KMS-11 (cell line): ENCODE measurements around the gene HRC.

Experiments
- H2AFZ ChIP-seq: fragments of 200-600 bp; sonication (generic); 2 replicates; pipeline ENCODE4 v1.6.1; 2016; ENCODE audit warnings: antibody characterized with exemption, mixed run types, low read depth
- H3K27ac ChIP-seq: fragments of 200-600 bp; sonication (generic); 2 replicates; pipeline ENCODE4 v1.6.1; 2016; ENCODE audit warnings: mild to moderate bottlenecking, mixed run types
- H3K27me3 ChIP-seq: fragments of 200-600 bp; sonication (generic); 2 replicates; pipeline ENCODE4 v1.6.1; 2017; ENCODE audit warnings: mild to moderate bottlenecking, low read depth, mixed run types, moderate library complexity; ENCODE audit not compliant: insufficient read depth
- H3K36me3 ChIP-seq: fragments of 200-600 bp; sonication (generic); 2 replicates; pipeline ENCODE4 v1.6.1; 2017; ENCODE audit warnings: mild to moderate bottlenecking, mixed run types; ENCODE audit not compliant: insufficient read depth
- H3K4me1 ChIP-seq: fragments of 200-600 bp; sonication (generic); 2 replicates; pipeline ENCODE4 v1.6.1; 2016; ENCODE audit warnings: mild to moderate bottlenecking, low read depth, mixed run types; ENCODE audit not compliant: poor library complexity, severe bottlenecking
- H3K4me2 ChIP-seq: fragments of 200-600 bp; sonication (generic); 2 replicates; pipeline ENCODE4 v1.7.0; 2016; ENCODE audit warnings: mild to moderate bottlenecking, mixed run types
- H3K4me3 ChIP-seq: fragments of 200-600 bp; sonication (generic); IDR thresholded peaks from 2 replicates; pipeline ENCODE4 v1.6.1; 2017; ENCODE audit warnings: low read depth, low read length, mixed read lengths; ENCODE audit not compliant: insufficient read depth
- H3K79me2 ChIP-seq: fragments of 200-600 bp; sonication (generic); 2 replicates; pipeline ENCODE4 v1.6.1; 2016; ENCODE audit warnings: low read depth, mixed run types; ENCODE audit not compliant: insufficient read depth
- H3K9ac ChIP-seq: fragments of 200-600 bp; sonication (generic); 2 replicates; pipeline ENCODE4 v1.6.1; 2016; ENCODE audit warnings: mild to moderate bottlenecking, mixed run types
- H4K20me1 ChIP-seq: fragments of 200-600 bp; sonication (generic); 2 replicates; pipeline ENCODE4 v1.6.1; 2016; ENCODE audit warnings: mild to moderate bottlenecking, mixed run types; ENCODE audit not compliant: insufficient read depth
- TF ChIP-seq, protein P1 (sequence below): fragments of 200-600 bp; sonication (generic); conservative IDR thresholded peaks from 2 replicates; pipeline ENCODE4 v1.6.1; 2017; ENCODE audit warnings: low read depth, mild to moderate bottlenecking, antibody characterized with exemption, low read length, moderate library complexity, mixed read lengths

Gene HRC

DNA sequence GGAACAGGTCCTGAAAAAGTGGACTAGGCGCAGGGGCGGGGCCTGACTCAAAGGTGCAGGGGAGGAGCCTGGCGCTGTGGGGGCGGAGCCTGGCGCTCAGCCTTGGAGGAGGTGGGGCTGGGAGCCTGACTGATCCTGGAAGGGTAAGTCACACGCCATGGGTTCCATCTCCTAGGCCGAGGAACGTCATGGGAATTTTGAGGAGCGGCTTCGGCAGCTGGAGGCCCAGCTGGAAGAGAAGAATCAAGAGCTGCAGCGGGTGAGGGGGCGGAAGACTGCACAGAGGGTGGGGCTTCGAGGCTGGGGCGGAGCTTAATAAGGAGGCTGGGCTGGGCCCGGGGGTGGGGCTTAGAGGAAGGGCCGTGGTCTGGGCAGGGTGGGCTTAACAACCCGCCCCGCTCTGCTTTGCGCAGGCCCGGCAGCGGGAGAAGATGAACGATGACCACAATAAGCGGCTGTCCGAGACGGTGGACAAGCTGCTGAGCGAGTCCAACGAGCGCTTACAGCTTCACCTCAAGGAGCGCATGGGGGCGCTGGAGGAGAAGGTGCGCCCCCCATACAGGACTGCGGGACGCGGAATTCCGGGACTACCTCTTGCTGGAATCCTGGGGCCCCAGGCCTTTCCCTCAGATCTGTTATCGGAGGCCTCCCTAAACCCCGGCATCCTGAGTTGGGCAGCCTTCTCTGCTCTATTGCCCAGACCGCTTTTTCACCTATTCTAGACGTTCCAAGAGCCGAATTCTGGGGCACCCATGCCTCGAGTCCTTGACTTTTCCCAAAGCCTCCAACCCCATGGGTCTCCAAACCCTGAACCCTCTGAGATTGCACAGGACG, 21.4 kb downstream of the HRC start:
- no peak overlapping the region for H3K9ac ChIP-seq
- H3K4me3 ChIP-seq = no peak overlapping the region
- H3K4me1 ChIP-seq = peaks cover 8% of the 10 kb centered on the region
- no peaks in the 10 kb centered on the region; the same call in 1 of the 2 replicates for H3K79me2 ChIP-seq
- H3K4me2 ChIP-seq = no peak overlapping the region
- no peaks in the 10 kb centered on the region for H3K36me3 ChIP-seq
- H4K20me1 ChIP-seq = no peaks in the 10 kb centered on the region
- no peak overlapping the region for H2AFZ ChIP-seq
- no peak overlapping the region for H3K27ac ChIP-seq
- TF ChIP-seq, protein P1, sequence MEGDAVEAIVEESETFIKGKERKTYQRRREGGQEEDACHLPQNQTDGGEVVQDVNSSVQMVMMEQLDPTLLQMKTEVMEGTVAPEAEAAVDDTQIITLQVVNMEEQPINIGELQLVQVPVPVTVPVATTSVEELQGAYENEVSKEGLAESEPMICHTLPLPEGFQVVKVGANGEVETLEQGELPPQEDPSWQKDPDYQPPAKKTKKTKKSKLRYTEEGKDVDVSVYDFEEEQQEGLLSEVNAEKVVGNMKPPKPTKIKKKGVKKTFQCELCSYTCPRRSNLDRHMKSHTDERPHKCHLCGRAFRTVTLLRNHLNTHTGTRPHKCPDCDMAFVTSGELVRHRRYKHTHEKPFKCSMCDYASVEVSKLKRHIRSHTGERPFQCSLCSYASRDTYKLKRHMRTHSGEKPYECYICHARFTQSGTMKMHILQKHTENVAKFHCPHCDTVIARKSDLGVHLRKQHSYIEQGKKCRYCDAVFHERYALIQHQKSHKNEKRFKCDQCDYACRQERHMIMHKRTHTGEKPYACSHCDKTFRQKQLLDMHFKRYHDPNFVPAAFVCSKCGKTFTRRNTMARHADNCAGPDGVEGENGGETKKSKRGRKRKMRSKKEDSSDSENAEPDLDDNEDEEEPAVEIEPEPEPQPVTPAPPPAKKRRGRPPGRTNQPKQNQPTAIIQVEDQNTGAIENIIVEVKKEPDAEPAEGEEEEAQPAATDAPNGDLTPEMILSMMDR = no peak
- H3K27me3 ChIP-seq = no peaks in the 10 kb centered on the region

DNA sequence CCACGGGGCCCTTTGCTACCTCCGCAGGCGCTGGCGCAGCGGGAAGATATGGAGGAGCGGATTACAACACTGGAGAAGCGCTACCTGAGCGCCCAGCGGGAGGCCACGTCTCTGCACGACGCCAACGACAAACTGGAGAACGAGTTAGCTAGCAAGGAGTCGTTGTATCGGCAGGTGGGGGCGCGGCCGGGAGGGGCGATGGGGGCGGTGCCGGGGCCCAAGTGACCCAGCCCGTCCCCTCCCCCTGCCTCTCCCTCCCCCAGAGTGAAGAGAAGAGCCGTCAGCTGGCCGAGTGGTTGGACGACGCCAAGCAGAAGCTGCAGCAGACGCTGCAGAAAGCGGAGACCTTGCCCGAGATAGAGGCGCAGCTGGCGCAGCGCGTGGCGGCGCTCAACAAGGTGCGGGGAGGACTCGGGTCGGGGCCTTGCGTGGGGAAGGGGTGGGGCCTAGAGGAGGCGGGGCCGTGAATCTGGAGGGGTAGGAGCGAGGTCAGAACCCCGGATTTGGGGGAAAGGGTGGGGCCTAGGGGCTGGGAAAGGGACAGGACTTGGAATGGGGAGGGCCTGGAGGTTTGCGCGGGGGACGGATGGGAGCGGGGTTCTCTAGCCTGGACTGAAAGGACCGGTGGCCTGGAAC, 22.1 kb downstream of the HRC start:
- Histone ChIP-seq H3K9ac (no peak overlapping the region), H3K27ac (no peak overlapping the region), H3K4me1 (peaks cover 10% of the 10 kb centered on the region), H3K4me3 (no peak overlapping the region), H2AFZ (no peak overlapping the region), H3K36me3 (no peaks in the 10 kb centered on the region), H3K79me2 (no peaks in the 10 kb centered on the region; the same call in 1 of the 2 replicates), H3K4me2 (no peak overlapping the region), H4K20me1 (no peaks in the 10 kb centered on the region), H3K27me3 (no peaks in the 10 kb centered on the region)
- TF ChIP-seq, protein P1 = no peak

DNA sequence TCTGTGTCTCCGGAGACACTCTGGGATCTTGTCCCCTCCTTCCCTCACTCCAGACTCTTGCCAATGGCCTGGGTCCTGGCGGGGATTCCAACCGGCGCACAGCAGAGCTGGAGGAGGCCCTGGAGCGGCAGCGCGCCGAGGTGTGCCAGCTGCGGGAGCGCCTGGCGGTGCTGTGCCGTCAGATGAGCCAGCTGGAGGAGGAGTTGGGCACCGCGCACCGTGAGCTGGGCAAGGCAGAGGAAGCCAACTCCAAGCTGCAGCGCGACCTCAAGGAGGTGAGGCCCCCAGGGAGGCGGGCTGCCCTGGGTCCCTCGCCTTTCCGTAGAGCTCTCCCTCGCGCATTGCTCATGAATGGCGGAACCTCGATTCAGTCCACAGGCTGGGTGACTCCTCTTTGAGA, 24.9 kb downstream of the HRC start:
- Histone ChIP-seq H4K20me1 (no peaks in the 10 kb centered on the region), H3K27me3 (no peaks in the 10 kb centered on the region), H3K27ac (no peak overlapping the region), H3K4me1 (peaks cover 15% of the 10 kb centered on the region), H3K79me2 (no peaks in the 10 kb centered on the region; the same call in 1 of the 2 replicates), H3K4me2 (no peak overlapping the region), H2AFZ (no peak overlapping the region), H3K9ac (no peak overlapping the region), H3K4me3 (no peak overlapping the region), H3K36me3 (no peaks in the 10 kb centered on the region)
- TF ChIP-seq, protein P1 = no peak

DNA sequence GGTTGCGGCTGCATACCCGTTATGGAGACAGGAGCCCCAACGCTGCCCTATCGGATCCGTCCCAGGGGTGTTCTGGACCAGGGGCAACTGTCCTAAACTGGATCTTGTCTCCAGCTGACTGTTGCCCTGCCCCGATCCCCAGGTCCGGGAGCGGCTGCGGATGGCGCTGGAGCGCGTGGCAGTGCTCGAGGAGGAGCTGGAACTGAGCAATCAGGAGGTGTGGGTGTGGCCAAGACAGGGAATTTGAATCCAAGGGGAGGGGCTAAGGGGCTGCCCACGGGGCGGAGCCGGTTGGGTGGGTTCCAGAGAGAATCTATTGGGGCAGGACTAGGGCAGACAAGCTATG, 26.0 kb downstream of the HRC start:
- Histone ChIP-seq H3K4me1 (peaks cover 15% of the 10 kb centered on the region), H2AFZ (peak overlapping the region; percentile 90), H3K36me3 (no peaks in the 10 kb centered on the region), H4K20me1 (no peaks in the 10 kb centered on the region), H3K9ac (peak overlapping the region; percentile 52; the same call in 1 of the 2 replicates), H3K27ac (no peak overlapping the region), H3K79me2 (no peaks in the 10 kb centered on the region; the same call in 1 of the 2 replicates), H3K27me3 (peaks cover 1% of the 10 kb centered on the region; the same call in 1 of the 2 replicates), H3K4me2 (peak overlapping the region; percentile 98), H3K4me3 (peak overlapping the region; percentile 70)
- TF ChIP-seq, protein P1 = no peak
